Breast epithelium (tissue), 3 donors: ENCODE measurements around the gene ATP13A1.
"Not testable (repeated sequence)": the region's sequence is repeated elsewhere in the genome, so short reads cannot be mapped to it uniquely, and the experiment has no call there.

Experiments used
- POLR2A ChIP-seq: fragments of 450-650 bp; IDR thresholded peaks from one replicate; pipeline ENCODE4 v1.6.1; 2016; ENCODE audit warnings: antibody characterized with exemption, mild to moderate bottlenecking, moderate library complexity
- POLR2AphosphoS5 ChIP-seq, 3 donors: sonication (generic); formaldehyde crosslinking; IDR thresholded peaks; one replicate each; pipeline ENCODE4 v1.6.1; 2017; ENCODE audit warnings: antibody characterized with exemption in 3 of 3
- TF ChIP-seq, protein P1 (sequence below), 3 donors: fragments of 450-650 bp; IDR thresholded peaks; one replicate each; pipeline ENCODE4 v1.5.1; 2016 to 2017; ENCODE audit warnings: antibody characterized with exemption in 3 of 3, mild to moderate bottlenecking in 3 of 3, moderate library complexity in 3 of 3

GRCh38 chr19:19686119-19686518 is 22.6 kb upstream of the ATP13A1 start:
- TF ChIP-seq, protein P1, sequence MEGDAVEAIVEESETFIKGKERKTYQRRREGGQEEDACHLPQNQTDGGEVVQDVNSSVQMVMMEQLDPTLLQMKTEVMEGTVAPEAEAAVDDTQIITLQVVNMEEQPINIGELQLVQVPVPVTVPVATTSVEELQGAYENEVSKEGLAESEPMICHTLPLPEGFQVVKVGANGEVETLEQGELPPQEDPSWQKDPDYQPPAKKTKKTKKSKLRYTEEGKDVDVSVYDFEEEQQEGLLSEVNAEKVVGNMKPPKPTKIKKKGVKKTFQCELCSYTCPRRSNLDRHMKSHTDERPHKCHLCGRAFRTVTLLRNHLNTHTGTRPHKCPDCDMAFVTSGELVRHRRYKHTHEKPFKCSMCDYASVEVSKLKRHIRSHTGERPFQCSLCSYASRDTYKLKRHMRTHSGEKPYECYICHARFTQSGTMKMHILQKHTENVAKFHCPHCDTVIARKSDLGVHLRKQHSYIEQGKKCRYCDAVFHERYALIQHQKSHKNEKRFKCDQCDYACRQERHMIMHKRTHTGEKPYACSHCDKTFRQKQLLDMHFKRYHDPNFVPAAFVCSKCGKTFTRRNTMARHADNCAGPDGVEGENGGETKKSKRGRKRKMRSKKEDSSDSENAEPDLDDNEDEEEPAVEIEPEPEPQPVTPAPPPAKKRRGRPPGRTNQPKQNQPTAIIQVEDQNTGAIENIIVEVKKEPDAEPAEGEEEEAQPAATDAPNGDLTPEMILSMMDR (IDR thresholded peaks at IDR 0.05): not testable (repeated sequence)
- not testable (repeated sequence) for TF ChIP-seq POLR2AphosphoS5 (IDR thresholded peaks at IDR 0.05); POLR2A
